NCI-H1930 (cell line): Measurements from ENCODE around the gene BICD2.
"Not testable (repeated sequence)": the region's sequence is repeated elsewhere in the genome, so short reads cannot be mapped to it uniquely, and the experiment has no call there.

ENCODE experiments used
- DNase-seq, 2 experiments: peaks; one replicate each; lab custom pipeline; 2025; lab: John Stamatoyannopoulos, UW

Gene BICD2

DNA sequence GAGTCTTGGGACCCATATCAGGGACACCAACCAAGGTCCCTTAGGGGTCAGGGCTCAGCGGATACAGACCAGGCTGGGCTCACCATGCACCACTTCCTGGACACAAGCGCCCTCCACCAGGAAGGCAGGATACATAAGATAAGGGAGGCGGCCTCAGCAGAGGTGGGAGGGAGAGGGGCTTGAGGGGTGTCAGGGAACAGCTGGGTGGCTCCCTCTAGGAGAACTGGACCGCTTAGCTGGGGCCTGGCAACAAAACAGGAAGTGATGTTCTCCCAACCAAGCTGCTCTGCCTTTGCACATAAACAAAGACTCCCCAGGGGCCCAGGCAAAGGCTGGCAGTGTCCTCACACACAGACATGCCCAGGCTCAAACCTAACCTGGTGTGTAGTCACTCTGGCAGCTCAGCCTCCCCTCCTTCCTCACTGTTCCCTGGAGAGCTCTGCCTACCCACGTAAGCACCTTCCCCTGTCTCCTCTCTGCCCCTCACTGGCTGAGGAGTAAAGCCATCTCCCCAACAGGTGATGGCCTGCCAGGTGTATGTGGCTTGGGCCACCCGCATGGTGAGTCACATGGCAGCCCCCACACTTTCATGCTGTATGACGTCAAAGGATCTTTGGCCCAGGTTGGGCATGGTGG lies 5.8 kb upstream of the BICD2 start:
- no peak for DNase-seq

DNA sequence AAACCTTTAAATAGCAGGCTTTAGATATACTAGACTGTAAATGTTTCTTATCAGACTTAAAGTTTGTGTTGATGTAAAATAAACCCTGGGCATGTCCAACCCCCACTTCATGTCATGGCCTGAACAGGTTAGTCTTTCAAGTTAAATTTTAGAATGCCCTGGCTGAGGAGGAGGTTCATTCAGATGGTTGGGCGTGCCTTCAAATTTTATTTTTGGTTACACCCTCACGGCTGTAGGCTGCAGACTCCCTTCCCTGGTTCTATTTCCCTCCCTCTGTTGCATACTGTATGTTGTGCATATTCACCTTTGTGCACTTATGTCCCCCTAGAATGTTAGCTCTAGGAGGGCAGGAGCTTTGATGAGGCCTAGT lies 5.3 kb upstream of the BICD2 start:
- no peak for DNase-seq

DNA sequence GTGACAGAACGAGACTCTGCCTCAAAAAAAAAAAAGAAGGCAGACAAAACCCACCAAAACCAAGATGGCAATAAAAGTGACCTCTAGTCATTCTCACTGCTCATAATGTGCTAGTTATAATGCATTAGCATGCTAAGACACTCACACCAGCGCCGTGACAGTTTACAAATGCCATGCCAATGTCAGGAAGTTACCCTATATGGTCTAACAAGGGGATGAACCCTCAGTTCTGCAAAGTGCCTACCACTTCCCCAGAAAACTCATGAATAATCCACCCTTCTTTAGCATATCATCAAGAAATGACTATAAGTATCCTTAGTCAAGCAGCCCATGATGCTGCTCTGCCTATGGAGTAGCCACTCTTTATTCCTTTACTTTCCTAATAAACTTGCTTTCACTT lies 4.7 kb upstream of the BICD2 start:
- DNase-seq = no peak

DNA sequence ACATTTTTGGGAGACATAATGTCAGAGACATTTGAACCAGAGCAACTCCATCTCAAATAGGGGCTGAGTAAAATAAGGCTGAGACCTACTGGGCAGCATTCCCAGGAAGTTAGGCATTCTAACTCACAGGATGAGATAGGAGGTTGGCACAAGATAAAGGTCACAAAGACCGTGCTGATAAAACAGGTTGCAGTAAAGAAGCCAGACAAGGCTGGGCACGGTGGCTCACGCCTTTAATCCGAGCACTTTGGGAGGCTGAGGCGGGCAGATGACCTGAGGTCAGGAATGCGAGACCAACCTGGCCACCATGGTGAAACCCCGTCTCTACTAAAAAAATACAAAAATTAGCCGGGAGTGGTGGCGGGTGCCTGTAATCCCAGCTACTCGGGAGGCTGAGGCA lies 4.2 kb upstream of the BICD2 start:
- not testable (repeated sequence) for DNase-seq

DNA sequence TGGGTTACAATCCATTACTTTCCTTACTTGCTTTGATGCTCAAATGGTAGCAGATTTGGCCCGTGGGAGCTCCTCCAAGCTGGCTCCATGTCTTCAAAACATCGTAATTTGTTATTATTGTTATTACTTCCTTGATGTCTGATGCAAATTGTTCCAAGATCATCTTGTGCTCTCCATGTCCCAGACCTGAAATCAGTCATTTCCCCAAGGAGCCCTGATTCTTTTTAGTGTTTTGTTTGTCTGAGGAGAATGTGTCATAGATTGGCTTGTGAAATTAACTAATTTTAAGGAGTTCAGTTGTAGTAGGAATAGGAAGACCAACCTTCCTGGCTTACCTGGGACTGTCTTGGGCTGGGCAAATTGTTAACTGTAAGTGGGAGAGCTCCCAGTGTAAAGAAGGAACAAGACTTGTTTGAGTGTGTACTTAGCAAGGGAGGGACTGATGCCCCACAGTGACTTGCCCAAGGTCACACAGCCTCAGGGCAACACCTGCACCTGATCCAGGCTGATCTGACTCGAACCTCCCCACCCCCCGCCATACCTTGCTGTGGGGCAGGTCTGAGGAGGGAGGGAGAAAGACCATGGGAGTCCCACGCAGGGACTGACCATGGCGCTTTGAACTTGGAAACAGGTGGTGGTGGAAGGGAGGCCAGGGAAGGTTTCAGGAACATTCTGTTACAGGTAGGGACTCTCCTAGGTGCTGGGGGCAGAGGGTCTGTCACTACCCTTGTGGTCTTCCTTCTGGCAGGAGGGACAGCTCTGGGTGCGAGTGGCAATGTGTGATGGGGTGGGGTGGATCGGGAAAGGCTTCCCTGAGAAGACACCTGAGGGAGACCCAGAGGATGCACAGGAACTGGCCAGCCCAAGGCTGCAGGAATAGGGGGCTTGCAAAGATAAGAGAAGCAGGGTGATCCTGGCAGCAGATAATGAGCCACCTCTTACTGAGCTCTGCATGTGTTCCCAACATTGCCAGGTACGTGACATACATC lies 2.7 kb upstream of the BICD2 start:
- DNase-seq = no peak

DNA sequence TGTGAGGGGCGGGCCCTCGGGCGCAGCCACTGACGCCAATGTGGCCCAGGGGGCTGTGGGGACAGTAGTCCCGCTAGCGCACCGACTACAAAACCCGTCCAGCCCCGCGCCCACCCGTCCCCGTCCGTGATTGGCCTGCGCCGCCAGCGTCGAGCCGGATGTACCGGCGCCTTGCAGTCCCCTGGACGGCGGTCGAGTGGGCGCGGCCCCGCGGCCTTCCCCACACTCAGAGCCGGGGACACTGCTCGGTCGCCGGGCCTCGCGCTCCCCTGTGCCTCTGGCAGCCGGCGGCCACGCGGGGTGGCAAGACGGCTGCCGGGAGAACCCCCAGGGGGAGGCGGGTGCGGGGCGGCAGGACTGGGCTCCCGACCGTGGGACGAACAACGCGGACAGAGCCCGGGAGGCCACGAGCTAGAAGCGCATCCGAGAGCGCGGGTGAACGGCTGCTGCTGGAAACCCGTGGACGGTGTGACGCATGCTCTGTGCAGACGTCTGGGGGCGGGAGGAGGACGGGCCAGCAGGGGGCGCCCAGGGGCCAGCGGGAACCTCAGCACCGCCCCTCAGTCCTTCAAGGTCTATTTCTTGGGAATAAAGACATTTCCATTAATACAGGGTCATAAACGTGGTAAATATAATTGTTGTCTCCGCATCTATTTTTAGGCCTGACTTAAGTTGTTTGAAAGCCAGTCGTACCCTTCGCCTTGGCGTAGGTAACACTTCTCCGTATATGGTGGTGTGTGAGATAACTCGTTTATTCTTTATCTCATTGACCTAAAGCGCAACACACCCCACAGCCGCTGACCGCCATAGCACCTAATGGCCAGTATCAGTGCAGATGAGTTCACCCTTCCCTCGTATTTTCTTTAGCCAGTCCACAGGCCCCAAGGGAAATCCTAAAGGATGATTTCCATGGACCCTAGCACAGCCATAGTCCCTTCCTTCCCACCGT lies 629 bp upstream of the BICD2 start:
- peak; percentile 94 to 97 for DNase-seq

DNA sequence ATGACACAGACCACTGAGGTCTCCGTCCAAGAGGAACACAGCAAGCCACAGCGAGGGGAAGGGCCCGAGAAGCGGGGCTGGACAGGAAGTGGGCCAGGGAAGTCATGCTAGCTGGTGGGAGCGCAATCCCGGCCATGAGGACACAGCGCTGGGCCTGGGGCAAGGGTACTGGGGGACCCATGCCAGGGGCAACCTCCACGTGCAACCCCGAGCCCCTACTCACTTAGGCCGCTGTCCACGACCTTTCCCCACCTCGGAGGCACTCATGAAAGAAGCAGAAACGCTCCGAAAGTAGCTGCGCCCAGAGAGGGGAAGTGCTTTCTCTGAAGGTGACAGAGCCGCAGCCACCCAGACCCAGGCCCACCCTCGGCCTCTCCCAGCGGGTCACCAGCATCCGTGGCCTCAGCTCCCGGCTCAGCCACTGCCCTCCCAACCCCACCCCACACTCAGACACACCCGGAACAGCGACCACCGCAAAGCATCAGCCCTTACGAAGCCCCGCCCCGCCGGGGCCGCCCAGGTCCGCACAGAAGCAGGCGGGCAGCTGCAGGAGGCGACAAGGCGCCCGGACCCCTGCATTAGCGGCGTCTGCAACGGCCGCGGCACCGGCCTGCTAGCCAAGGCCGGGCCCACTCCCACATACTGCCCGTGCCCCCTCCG lies 782 bp downstream of the BICD2 start:
- no peak for DNase-seq

DNA sequence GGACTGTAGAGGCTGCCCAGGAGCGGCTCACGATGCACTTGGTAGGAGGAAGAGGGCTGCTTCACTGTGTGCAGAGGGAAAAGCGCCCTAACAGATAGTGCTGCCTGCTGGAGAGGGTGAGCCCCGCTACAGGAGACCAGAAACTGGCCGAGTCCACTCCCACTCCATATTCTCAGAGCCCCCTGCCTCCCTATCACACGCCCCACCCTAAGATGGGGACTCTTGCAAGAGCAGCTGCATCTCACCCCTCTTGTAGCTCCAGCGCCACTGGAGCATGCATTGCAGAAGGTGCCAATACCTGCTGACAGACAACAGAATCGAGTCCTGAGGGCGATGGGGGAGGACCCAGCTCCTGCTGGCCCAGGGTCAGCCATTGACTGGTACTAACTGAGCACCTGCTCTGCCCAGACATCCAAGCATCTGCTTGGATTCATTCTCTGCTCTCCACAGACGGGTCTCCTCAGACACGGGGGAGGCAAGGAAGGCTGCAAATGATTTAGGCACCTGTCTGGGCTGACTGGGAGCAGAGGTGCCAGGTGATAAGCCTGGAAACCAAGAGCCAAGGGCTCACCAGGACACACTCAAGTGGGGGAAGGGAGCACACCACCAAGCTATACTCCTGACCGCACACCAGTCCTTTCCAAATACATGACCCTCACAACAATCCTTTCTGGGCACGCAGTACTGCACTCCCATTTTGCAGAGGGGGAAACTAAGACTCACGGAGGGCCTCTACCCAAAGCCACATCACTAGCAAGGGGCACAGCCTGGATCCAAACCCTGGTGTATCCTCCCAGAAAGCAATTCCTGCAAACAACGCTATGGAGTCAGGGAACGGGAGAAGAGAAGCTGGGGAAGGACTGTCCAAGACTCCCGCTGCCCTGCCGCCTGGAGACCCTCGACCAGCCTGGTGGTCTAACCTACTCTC lies 1.6 kb downstream of the BICD2 start:
- no peak for DNase-seq

DNA sequence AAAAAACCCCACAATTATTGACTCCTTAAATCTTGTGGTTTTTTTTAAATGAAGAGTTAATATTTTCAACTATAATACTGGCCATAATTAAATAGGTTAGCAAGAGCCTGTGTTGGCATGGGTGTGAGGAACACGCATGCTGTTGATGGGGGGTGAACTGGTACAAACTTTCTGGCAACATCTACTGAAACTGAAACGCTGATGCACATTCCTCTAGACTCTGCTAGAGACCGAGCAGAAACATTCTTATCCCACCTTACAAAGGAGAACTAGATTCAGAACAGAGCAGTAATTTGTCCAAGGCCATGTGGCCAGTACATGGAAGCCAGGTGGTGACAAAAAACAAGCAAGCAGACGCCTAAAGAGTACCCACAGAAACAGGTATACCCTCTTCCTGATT lies 2.4 kb downstream of the BICD2 start:
- DNase-seq = no peak

DNA sequence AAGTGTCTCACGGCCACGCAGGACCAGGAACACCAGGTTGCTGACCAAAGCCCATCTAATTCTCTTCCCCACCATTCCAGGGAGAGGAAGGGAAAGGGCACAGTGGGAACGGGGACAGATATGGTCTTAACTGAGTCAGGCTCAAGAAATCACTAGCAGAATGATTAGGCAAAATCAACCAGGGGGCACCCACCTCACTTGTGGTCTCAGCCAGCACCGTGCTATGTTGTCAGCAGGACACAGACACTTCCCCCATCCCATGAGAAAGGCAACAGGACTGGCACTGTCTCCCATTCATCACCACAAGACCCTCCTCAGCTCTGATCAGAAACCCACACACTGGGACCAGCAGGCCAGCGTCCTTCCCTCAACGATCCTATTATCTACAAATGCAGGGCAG lies 2.9 kb downstream of the BICD2 start:
- DNase-seq = no peak

DNA sequence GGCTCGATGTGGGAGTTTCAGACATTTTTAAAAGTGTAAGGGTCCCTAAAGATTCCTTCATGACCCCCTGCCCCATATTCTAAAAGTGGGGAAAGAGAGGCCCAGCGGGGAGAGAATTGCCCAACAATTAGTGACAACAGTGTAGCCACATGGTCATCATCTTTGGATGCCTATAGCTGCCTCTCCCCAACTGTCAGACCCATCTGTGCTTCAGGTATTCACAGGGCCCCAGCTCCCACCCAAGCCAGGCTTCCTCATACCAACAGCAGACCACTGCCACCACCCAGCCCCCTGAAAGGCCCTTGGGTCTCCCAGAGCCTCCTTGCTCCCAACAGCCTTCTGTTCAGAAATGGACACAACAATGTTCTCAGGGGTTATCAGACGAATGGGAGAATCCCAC lies 4.1 kb downstream of the BICD2 start:
- no peak for DNase-seq

DNA sequence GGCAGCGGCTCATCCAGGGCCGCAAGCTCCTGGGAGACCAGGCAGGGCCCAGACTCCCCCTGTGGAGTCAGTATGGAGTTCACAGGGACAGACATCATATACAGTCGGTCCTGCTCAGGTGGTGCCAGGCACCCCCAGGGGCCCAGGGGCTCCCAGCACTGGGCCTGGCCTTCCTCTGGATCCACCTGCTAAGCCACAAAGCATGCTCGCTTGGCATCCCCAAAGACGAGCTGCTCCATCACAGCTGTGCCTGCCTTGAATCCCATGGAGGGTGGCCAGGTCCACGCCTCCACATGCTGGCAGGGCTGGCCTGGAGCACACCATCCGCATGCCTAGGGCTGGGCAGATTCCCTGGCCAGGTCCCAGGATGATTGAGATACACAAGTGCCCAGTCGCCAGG lies 4.6 kb downstream of the BICD2 start:
- no peak for DNase-seq

DNA sequence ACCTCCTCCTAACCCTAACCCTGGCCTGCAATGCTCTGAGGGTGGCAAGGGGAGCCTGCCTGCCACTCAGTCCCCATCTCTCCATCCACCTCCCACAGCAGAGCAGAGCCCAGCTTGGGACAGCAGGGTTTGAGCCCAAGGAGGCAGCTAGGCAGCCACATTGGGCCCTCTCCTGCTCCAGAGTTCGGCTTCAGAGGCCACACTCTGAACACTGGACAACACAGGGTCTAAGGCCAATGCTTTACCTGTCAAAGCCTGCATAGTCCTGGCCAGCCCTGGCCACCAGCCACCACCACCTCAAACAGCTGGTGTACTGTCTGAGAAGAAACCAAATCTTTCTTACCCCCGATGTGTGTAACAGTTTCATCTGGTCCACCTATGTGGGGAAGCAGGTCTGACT lies 5.2 kb downstream of the BICD2 start:
- no peak for DNase-seq

DNA sequence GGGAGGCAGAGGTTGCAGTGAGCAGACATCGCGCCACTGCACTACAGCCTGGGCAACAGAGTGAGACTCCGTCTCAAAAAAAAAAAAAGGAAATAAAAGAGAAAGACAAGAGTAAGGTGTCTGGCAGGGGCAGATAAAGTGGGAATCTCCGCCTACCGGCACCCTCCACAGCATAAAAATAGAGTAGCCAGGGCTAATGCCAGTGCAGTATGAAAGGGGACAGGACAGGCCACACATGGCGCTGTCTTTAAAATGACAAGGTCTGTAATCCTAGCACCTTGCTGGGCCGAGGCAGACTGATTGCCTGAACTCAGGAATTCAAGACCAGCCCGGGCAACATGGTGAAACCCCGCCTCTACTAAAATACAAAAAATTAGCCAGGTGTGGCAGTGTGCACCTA lies 7.8 kb downstream of the BICD2 start:
- DNase-seq = no peak

DNA sequence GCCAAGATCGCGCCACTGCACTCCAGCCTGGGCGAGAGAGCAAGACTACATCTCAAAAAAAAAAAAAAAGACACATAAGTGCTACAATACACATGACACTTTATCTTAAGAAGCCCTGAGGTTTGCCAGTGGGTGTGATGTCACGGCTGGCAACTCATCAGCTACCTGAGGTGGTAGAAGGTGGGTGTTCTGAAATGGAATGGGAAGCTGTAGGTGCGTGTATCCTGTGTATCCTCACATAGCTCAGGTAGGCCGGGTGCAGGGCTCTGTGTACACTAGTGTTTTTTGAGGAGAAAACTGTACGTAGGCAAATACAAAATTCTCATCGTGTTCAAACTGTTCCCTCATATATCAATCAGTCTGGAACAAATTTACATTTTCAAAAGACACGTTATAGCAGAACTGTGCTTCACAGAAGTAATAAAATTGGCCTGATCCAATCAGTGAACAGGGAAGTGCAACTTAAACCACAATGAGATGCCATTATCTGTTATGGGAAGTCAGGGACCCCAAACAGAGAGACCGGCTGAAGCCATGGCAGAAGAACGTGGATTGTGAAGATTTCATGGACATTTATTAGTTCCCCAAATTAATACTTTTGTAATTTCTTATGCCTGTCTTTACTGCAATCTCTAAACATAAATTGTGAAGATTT lies 10.4 kb downstream of the BICD2 start:
- no peak for DNase-seq

DNA sequence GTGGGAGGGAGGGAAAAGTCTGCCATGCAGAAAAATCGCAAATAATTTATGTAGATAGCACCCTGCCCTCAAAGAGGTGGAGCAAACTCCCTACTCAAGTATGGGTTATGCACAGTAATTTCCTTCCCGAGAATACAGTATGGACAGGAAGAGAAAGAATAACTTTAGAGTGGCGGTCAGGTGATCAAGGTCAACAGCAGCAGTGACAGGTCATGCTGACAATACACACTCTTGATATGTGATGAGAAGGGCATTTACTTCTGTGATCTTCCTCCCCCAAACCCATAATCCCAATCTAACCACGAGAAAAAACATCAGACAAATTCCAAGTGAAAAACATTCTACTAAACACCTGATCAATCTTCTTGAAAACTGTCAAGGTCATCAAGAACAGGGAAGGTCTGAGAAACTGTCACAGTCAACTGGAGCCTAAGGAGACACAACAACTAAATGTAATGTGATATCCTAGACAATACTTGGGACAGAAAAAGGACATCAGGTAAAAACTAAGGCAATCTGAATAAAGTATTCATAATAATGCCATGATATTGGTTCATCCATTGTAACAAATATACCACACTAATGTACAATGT lies 11.7 kb downstream of the BICD2 start:
- no peak for DNase-seq

DNA sequence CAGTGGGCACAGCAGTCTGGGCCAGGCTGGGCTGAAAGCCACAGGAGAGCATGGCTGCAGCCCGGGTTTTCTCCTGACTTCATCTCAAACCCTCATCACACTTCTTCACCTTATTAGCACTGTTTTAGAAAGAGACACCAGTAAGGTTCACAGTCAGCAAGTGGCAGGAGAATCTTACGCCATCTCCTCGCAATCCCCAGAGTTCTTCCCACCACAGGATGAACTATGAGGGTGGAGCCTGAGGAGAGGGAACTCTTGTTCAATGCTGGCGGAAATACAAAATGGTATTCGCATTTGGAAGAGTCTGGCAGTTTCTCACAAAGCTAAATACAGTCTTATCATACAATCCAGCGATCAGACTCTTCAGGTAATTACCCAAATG lies 14.7 kb downstream of the BICD2 start:
- DNase-seq = no peak

DNA sequence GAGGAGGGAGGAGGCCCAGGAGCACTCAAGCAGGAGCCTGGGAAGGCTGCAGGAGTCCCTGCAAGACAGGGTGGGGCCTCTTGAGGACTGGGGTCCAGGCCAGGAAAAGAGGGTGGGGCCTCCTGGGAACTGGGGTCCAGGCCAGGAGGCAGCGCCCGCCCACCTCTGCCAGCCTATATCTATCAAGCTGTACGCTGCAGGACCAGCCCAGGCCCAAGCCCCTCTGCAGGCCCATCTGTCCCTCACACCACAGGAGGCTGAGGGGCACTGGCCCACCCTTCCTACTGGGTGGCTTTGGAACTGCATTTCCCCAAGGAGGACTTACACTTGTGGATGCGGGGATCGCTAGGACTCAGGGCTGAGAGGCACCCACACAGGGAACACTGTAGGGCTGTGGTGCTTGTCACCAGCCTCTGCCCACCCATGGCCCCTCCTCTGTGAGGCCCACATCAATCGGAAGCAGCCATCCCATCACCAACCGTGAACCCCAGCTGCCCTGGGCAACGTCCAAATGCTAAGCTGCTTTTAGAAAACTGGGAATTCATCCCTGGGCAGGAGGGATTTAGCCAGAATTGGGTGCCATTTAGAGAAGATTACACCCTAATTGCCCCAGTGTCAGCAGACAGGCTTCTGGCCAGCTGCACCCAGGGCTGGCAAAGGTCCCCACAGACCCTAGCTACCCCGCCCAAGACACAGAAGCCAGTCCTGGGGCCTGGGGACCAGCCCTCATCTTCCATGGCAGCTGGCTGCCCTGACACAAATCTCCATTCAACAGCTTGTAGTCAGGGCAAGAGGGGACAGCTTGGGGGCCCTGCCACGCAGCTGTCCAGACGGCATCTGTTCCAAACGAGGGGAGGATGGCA lies 15.3 kb downstream of the BICD2 start:
- no peak for DNase-seq

DNA sequence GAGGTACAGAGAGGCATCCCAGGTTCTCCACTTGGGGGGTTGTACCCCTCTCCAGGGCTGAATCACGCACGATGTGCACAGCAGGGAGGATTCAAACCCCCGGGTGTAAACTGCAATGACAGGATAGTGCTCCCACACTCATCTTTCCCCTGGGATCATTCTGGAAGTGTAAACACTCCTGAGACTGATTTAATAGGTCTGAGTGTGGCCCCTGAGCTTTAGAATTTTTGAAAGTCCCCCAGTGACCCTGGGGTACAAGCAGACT lies 16.5 kb downstream of the BICD2 start:
- DNase-seq = no peak
